Activated T-helper 1 cell treated with anti-CD3 and anti-CD28 coated beads, Interleukin-12 subunit alpha, Interleukin-12 subunit beta, Interleukin-2, Interleukin-4 antibody, amounts not matched to agents 30 ng/mL and 10 ng/mL and 1 ng/mL, durations not matched to agents 14 hours and 24 hours and 36 hours (primary cell): ENCODE measurements around the gene XAGE1B. TPM values are rescaled to one million over a fixed set of nuclear protein-coding genes. Genes with fewer than 3 reads are reported as not detected.
"Not testable (repeated sequence)": the region's sequence is repeated elsewhere in the genome, so short reads cannot be mapped to it uniquely, and the experiment has no call there.

ENCODE experiments used
- DNase-seq: peaks from one replicate; pipeline ENCODE4 v3.0.0; 2021; ENCODE audit warnings: low spot score
- H3K27ac Mint-ChIP-seq: one replicate; pipeline ENCODE4 v1.8.0; 2021; ENCODE audit warnings: mild to moderate bottlenecking, mixed read lengths
- H3K27me3 Mint-ChIP-seq: one replicate; pipeline ENCODE4 v1.8.0; 2022; ENCODE audit warnings: mild to moderate bottlenecking, moderate library complexity, mixed read lengths; ENCODE audit not compliant: insufficient read depth
- H3K36me3 Mint-ChIP-seq: one replicate; pipeline ENCODE4 v1.8.0; 2021; ENCODE audit warnings: low read depth, mixed read lengths
- H3K4me1 Mint-ChIP-seq: one replicate; pipeline ENCODE4 v1.8.0; 2021; ENCODE audit warnings: low read depth, mixed read lengths
- H3K4me3 Mint-ChIP-seq: one replicate; pipeline ENCODE4 v1.8.0; 2021; ENCODE audit warnings: mild to moderate bottlenecking, moderate library complexity, mixed read lengths
- H3K9me3 Mint-ChIP-seq: one replicate; pipeline ENCODE4 v1.8.0; 2021; ENCODE audit warnings: mixed read lengths
- intact Hi-C: fragments of 100-400 bp; cut with micrococcal nuclease; formaldehyde crosslinking; loops from one replicate; pipeline ENCODE4 v1.15.1; 2024
- total RNA-seq: library from RNA; stranded (reverse); gene quantifications from 2 replicates; pipeline ENCODE4 v1.2.3, GENCODE V29; 2022

The XAGE1B gene
- total RNA-seq = not detected in 2 replicates

DNA sequence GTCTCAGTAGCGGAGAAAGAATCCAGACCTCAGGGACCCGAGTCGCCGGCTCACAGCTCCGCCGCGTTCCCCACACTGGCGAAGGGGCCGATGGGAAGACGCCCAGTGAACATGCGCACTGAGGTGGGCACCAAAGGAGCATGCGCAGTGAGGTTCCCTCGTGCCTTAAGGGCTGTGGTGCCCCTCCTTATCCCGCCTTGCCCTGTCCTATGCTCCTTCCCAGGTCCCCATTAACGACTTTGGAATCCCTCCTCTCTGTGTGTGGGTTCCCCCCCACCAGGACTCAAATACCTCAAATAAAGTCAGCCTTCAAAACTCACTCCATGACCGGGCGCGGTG lies at the start of gene XAGE1B:
Gene XAGE1B, minus strand, starts transcription at position 77 of the 339 bp plus-strand sequence. CDS start 1,536 bp downstream, outside the sequence.
- DNase-seq, H3K27ac Mint-ChIP-seq, H3K27me3 Mint-ChIP-seq, H3K36me3 Mint-ChIP-seq, H3K4me1 Mint-ChIP-seq, intact Hi-C loops, H3K4me3 Mint-ChIP-seq, H3K9me3 Mint-ChIP-seq: not testable (repeated sequence)

DNA sequence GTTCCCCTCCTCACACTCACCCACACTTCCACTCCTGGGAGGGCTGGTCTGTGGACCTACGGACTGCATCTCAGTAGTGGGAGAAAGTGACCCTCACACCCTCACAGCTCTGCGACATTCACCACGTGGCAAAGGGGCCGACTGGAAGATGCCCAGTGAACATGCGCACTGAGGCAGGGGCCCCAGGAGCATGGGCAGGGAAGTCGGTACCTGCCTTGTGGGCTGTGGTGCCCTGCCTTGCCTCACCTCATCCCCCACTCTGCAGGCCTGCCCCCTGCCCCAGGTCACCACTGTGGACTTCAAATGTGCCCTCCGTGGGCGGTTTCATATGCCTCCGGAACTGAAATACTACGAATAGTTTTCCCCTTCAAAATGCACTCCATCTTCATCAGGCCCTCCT lies 46.2 kb upstream of the XAGE1B start:
- no peak for DNase-seq
- Mint-ChIP-seq H3K36me3 (no peaks in the 10 kb centered on the region), H3K27ac (no peak overlapping the region), H3K4me1 (no peaks in the 10 kb centered on the region), H3K9me3 (no peaks in the 10 kb centered on the region), H3K27me3 (peaks cover 2% of the 10 kb centered on the region), H3K4me3 (no peak overlapping the region)
- intact Hi-C loops = no loop called here

- no peaks in the 10 kb centered on the region for H3K9me3 Mint-ChIP-seq
Measured at GRCh38 chrX:52558140-52558539, 41.3 kb upstream of the XAGE1B start.

DNA sequence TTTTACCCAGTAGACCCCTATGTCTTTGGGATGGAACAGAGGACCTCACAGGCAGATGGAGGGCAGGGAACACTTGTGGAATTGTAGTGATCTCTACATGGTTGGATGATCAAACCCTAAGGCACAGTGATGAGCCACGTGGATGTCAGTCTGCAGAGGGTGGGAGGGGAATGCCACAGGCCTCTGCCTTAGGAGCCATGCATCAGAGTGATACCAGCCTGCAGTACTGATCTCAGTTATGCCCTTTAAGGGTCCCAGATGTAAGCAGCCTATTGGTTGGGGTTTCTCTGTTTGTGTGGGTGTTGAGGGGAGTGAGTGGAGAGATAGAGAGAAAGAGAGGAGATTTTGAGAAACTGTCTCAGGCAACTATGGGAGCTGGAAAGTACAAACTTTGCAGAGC lies 39.9 kb upstream of the XAGE1B start:
- intact Hi-C loops = no loop called here
- Mint-ChIP-seq H3K9me3 (no peaks in the 10 kb centered on the region), H3K36me3 (no peaks in the 10 kb centered on the region), H3K4me1 (no peaks in the 10 kb centered on the region), H3K27me3 (peaks cover 2% of the 10 kb centered on the region), H3K4me3 (no peak overlapping the region), H3K27ac (no peak overlapping the region)
- no peak for DNase-seq

More at GRCh38 chrX:52558140-52558539, 41.3 kb upstream of the XAGE1B start:
- no peak for DNase-seq
- intact Hi-C loops = no loop called here
- no peaks in the 10 kb centered on the region for H3K4me1 Mint-ChIP-seq
- H3K36me3 Mint-ChIP-seq = no peaks in the 10 kb centered on the region
- H3K27me3 Mint-ChIP-seq = no peaks in the 10 kb centered on the region
- H3K4me3 Mint-ChIP-seq = no peak overlapping the region
- no peak overlapping the region for H3K27ac Mint-ChIP-seq

DNA sequence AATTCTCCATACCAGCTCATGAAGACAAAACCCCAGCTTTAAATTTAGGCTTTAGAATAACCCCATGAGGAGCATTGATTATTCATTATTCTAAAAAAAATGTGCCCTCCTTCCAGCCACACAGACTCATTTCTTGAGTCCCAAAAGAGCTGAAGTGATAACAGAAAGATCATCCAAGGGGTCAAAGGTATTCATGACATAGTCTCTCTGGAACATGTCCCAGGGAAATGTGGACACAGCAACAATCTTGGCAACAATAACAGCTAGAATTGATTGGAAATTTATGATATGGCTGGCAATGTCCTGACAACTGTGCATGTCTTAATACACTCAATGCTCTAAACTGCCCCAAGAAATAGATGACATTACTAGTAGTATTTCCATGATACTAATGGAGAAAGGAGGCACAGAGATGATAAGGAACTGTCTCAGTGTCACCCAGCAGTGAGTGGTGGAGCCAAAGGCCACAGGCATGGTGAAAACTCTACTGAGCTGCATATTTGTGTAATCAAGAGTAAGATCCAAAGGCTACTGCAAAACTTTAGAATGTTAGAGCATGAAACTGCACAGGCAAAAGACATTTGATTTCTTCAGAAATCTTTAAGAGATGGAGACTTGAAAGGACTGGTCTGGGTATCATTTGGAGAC lies 37.3 kb upstream of the XAGE1B start:
- intact Hi-C loops = no loop called here
- no peak for DNase-seq
- peaks cover 2% of the 10 kb centered on the region for H3K27me3 Mint-ChIP-seq
- H3K36me3 Mint-ChIP-seq = no peaks in the 10 kb centered on the region
- no peak overlapping the region for H3K4me3 Mint-ChIP-seq
- H3K27ac Mint-ChIP-seq = no peak overlapping the region
- no peaks in the 10 kb centered on the region for H3K9me3 Mint-ChIP-seq
- H3K4me1 Mint-ChIP-seq = no peaks in the 10 kb centered on the region

DNA sequence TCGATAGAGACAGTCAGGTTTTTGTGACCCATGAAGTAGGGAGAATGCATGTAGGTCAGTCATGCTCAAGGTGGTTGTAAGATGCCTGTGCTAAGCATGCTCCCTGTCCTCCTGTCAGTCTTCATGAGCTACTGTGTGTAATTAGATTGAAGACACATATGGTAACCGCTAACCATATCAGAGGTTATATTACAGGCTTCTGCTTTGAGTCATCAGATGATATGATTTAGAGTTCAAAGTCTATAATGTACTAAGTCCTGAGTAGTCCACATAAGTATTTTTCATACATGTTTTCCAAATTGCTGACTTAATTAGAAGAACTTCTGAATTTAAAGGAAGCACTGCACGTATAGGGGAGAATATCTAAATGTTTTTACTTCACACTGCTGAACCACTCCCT lies 31.9 kb upstream of the XAGE1B start:
- intact Hi-C loops, H3K27ac Mint-ChIP-seq, H3K36me3 Mint-ChIP-seq, H3K9me3 Mint-ChIP-seq, H3K4me1 Mint-ChIP-seq, DNase-seq, H3K27me3 Mint-ChIP-seq, H3K4me3 Mint-ChIP-seq: not testable (repeated sequence)

DNA sequence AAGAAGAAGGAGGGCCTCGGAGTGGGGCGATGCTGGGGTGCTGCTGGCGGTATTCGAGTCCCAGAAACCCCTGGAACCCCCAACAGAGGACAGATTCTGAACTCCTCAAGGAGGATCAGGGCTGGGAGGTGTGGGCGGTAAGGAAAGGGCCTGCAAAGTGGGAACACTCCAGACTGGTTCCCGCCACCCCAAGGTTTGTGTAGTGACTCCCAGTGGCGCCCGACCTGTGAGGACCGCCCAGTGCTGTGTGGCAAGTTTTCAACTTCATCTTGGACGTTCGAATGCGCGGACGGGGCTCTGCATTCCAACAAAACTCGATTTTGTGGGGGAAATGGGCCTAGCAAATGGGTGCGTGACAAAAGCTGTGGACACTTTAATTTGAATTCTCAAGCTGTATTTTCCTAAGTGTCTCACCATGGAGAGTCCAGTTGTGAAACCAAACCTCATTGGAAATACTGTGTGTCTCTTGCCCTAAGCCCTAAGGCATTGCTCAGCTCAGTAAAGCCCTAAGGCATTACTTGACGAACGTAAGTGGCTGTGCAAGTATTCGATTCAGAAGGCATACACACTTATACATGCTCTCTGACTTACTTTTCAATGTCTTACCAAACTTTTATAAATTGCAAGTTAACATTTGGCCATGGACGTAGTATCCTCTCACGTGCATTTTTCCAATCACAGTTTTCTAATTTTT lies 27.4 kb upstream of the XAGE1B start:
- Mint-ChIP-seq H3K4me1 (no peaks in the 10 kb centered on the region), H3K27ac (no peak overlapping the region), H3K27me3 (no peaks in the 10 kb centered on the region), H3K9me3 (no peaks in the 10 kb centered on the region), H3K36me3 (no peaks in the 10 kb centered on the region), H3K4me3 (no peak overlapping the region)
- intact Hi-C loops = no loop called here
- DNase-seq = no peak

DNA sequence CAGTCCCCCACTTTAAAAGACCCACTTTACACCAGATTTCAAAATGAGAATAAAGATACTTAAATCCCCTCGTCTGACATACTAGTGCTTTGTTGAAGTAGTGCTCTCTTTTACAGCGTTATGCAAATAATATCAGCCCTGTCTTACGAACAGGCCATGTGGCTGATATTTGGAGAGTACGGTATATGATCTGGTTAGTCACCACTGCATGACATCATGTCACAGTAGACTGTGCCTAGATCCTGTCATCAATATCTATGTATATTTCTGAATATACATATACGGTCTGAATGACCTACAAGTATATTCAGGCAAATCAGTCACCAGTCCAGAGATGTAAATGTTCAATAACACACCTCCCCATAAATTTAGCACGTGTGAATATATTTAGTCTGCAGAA lies 25.4 kb upstream of the XAGE1B start:
- Mint-ChIP-seq H3K4me3 (no peak overlapping the region), H3K27me3 (no peaks in the 10 kb centered on the region), H3K27ac (no peak overlapping the region), H3K4me1 (no peaks in the 10 kb centered on the region), H3K9me3 (no peaks in the 10 kb centered on the region), H3K36me3 (no peaks in the 10 kb centered on the region)
- intact Hi-C loops = no loop called here
- no peak for DNase-seq

DNA sequence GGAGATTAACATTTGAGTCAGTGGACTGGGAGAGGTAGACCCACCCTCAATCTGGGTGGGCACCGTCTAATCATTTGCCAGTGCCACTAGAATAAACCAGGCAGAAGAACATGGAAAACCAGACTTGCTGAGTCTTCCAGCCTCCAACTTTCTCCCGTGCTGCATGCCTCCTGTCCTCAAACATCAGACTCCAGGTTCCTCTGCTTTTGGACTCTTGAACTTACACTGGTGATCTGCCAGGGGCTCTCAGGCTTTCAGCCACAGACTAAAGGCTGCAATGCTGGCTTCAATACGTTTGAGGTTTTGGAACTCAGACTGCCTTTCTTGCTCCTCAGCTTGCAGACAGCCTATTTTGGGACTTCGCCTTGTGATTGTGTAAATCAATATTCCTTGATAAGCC lies 24.2 kb upstream of the XAGE1B start:
- H3K4me3 Mint-ChIP-seq, H3K27ac Mint-ChIP-seq, H3K36me3 Mint-ChIP-seq, H3K27me3 Mint-ChIP-seq, DNase-seq, H3K4me1 Mint-ChIP-seq, H3K9me3 Mint-ChIP-seq, intact Hi-C loops: not testable (repeated sequence)

- H3K27ac Mint-ChIP-seq, H3K27me3 Mint-ChIP-seq, H3K9me3 Mint-ChIP-seq, DNase-seq, H3K36me3 Mint-ChIP-seq, H3K4me3 Mint-ChIP-seq, intact Hi-C loops, H3K4me1 Mint-ChIP-seq: not testable (repeated sequence)
Measured at GRCh38 chrX:52516110-52516986, 515 bp downstream of the XAGE1B start.

- H3K36me3 Mint-ChIP-seq, intact Hi-C loops, DNase-seq, H3K27me3 Mint-ChIP-seq, H3K4me3 Mint-ChIP-seq, H3K4me1 Mint-ChIP-seq, H3K27ac Mint-ChIP-seq, H3K9me3 Mint-ChIP-seq: not testable (repeated sequence)
Measured at GRCh38 chrX:52511126-52511525, 5.7 kb downstream of the XAGE1B start.

- Mint-ChIP-seq H3K9me3 (no peaks in the 10 kb centered on the region), H3K4me1 (no peaks in the 10 kb centered on the region), H3K27ac (no peak overlapping the region), H3K27me3 (no peaks in the 10 kb centered on the region), H3K36me3 (no peaks in the 10 kb centered on the region), H3K4me3 (no peak overlapping the region)
- no peak for DNase-seq
- intact Hi-C loops = no loop called here
Measured at GRCh38 chrX:52509916-52510315, 6.9 kb downstream of the XAGE1B start.

DNA sequence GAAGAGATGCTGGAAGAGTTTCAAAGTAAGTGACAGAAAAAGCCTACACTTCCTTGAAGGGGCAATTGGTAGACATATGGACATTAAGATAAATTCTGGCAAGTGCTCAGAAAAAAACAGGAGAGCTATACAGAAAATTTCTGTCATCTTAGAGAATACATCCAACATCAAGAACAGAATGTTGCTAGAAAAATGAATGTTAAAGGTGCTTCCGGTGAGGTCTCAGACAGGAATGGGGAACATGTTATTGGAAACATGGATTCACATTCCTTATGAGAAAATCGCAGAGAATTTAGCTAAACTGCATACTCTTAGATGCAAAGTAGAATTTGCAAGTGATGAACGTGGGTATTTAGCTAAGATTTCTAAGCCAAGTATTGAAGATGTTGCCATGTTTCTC lies 9.5 kb downstream of the XAGE1B start:
- Mint-ChIP-seq H3K9me3 (no peaks in the 10 kb centered on the region), H3K4me3 (no peak overlapping the region), H3K27me3 (no peaks in the 10 kb centered on the region), H3K36me3 (no peaks in the 10 kb centered on the region), H3K4me1 (no peaks in the 10 kb centered on the region), H3K27ac (no peak overlapping the region)
- intact Hi-C loops = no loop called here
- DNase-seq = no peak
